Neural crest cell (in vitro differentiated cells): ENCODE data around the gene HBS1L. TPM values are rescaled to one million over a fixed set of nuclear protein-coding genes. Genes with fewer than 3 reads are reported as not detected.
A peak's percentile ranks its signal among the peaks of the same experiment; 100 is the strongest.

ENCODE experiments used
- DNase-seq: peaks from one replicate; pipeline ENCODE4 v3.0.0; 2021; ENCODE audit warnings: low read depth, mixed read lengths, low spot score
- H3K27ac Mint-ChIP-seq: one replicate; pipeline ENCODE4 v1.8.0; 2021; ENCODE audit warnings: mild to moderate bottlenecking, mixed read lengths; ENCODE audit not compliant: unreplicated experiment
- H3K27me3 Mint-ChIP-seq: 2 replicates; pipeline ENCODE4 v1.8.0; 2021; ENCODE audit warnings: low read depth, mild to moderate bottlenecking, mixed read lengths
- H3K36me3 Mint-ChIP-seq: 2 replicates; pipeline ENCODE4 v1.8.0; 2021; ENCODE audit warnings: low read depth, mild to moderate bottlenecking, mixed read lengths
- H3K4me1 Mint-ChIP-seq: 2 replicates; pipeline ENCODE4 v1.8.0; 2021; ENCODE audit warnings: mixed read lengths
- H3K4me3 Mint-ChIP-seq: one replicate; pipeline ENCODE4 v1.8.0; 2021; ENCODE audit warnings: mild to moderate bottlenecking, mixed read lengths
- H3K9me3 Mint-ChIP-seq: 2 replicates; pipeline ENCODE4 v1.8.0; 2021; ENCODE audit warnings: mixed read lengths
- long read RNA-seq: library from polyadenylated mRNA; unstranded; transcript quantifications from one replicate; pipeline ENCODE4 v2.0.0, GENCODE V29; 2020
- total RNA-seq: library from RNA; stranded (reverse); gene quantifications from 2 replicates; pipeline ENCODE4 v1.2.1, GENCODE V29; 2021
- TF ChIP-seq, protein P1 (sequence below): fragments of 200-600 bp; sonication (generic); conservative IDR thresholded peaks from 2 replicates; pipeline ENCODE4 v1.5.0; 2021; ENCODE audit warnings: antibody characterized with exemption, mild to moderate bottlenecking

The HBS1L gene
- 82.6 and 83.3 TPM in 2 replicates for total RNA-seq
- long read RNA-seq, full-length matches to known transcripts: 267 of 329 reads
- long read RNA-seq, partial matches to known transcripts: 25 of 329 reads
- long read RNA-seq, other reads (novel, unspliced or antisense): 37 of 329 reads

- no peaks in the 10 kb centered on the region for H3K9me3 Mint-ChIP-seq
- peaks cover 27% of the 10 kb centered on the region for H3K4me1 Mint-ChIP-seq
- peak within 1 kb of the TSS; percentile 98 for H3K4me3 Mint-ChIP-seq
- DNase-seq: peak; percentile 91
- H3K36me3 Mint-ChIP-seq: no peaks in the 10 kb centered on the region
- H3K27ac Mint-ChIP-seq: peak within 1 kb of the TSS; percentile 98
- TF ChIP-seq, protein P1, sequence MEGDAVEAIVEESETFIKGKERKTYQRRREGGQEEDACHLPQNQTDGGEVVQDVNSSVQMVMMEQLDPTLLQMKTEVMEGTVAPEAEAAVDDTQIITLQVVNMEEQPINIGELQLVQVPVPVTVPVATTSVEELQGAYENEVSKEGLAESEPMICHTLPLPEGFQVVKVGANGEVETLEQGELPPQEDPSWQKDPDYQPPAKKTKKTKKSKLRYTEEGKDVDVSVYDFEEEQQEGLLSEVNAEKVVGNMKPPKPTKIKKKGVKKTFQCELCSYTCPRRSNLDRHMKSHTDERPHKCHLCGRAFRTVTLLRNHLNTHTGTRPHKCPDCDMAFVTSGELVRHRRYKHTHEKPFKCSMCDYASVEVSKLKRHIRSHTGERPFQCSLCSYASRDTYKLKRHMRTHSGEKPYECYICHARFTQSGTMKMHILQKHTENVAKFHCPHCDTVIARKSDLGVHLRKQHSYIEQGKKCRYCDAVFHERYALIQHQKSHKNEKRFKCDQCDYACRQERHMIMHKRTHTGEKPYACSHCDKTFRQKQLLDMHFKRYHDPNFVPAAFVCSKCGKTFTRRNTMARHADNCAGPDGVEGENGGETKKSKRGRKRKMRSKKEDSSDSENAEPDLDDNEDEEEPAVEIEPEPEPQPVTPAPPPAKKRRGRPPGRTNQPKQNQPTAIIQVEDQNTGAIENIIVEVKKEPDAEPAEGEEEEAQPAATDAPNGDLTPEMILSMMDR: no peak
- H3K27me3 Mint-ChIP-seq: peaks cover 7% of the 10 kb centered on the region
Observed at GRCh38 chr6:135054569-135055498, at the start of gene HBS1L. TSS of gene HBS1L (minus strand) at chr6:135054822. CDS start at chr6:135054691, 131 bp downstream.

DNA sequence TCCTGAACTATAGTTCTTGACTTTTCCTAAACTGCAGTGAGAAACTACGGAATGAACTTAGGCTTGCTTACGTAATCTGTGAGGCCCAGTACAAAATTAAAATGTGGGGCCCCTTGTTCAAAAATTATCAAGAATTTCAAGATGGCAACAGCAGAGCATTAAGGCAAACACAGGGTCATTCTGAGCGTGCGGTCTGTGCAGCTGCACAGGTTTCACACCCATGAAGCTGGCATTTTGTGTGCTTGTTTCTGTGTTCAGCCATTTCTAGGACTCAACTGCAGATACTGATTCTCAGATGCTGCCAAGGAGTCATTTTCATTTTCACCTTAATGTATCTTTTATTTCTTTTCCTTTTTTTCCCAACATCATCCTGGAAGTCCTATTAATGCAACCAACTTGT, 49.6 kb upstream of the HBS1L start:
- Mint-ChIP-seq H3K36me3 (no peaks in the 10 kb centered on the region), H3K27ac (no peak overlapping the region), H3K4me3 (no peak overlapping the region), H3K4me1 (peaks cover 10% of the 10 kb centered on the region), H3K9me3 (peaks cover 4% of the 10 kb centered on the region), H3K27me3 (no peaks in the 10 kb centered on the region)
- TF ChIP-seq, protein P1: no peak
- no peak for DNase-seq

- Mint-ChIP-seq H3K36me3 (no peaks in the 10 kb centered on the region), H3K4me1 (peaks cover 10% of the 10 kb centered on the region), H3K9me3 (peaks cover 4% of the 10 kb centered on the region), H3K4me3 (no peak overlapping the region), H3K27me3 (peaks cover under 1% of the 10 kb centered on the region), H3K27ac (no peak overlapping the region)
- TF ChIP-seq, protein P1: no peak
- DNase-seq: no peak
Observed at GRCh38 chr6:135102191-135102590, 47.6 kb upstream of the HBS1L start.

GRCh38 chr6:135097172-135097571, 42.5 kb upstream of the HBS1L start:
- H3K4me3 Mint-ChIP-seq: no peak overlapping the region
- H3K9me3 Mint-ChIP-seq: no peaks in the 10 kb centered on the region
- peaks cover 13% of the 10 kb centered on the region for H3K27me3 Mint-ChIP-seq
- TF ChIP-seq, protein P1: no peak
- H3K4me1 Mint-ChIP-seq: no peaks in the 10 kb centered on the region
- no peaks in the 10 kb centered on the region for H3K36me3 Mint-ChIP-seq
- DNase-seq: no peak
- no peak overlapping the region for H3K27ac Mint-ChIP-seq

- Mint-ChIP-seq H3K4me3 (no peak overlapping the region), H3K27me3 (peaks cover 13% of the 10 kb centered on the region), H3K27ac (no peak overlapping the region), H3K36me3 (no peaks in the 10 kb centered on the region), H3K9me3 (no peaks in the 10 kb centered on the region), H3K4me1 (no peaks in the 10 kb centered on the region)
- TF ChIP-seq, protein P1: no peak
- no peak for DNase-seq
Observed at GRCh38 chr6:135096403-135097130, 41.9 kb upstream of the HBS1L start.
